Activated CD4-positive, alpha-beta T cell treated with anti-CD3 and anti-CD28 coated beads, Interleukin-2, amount 10 ng/mL, durations not matched to agents 24 days and 14 days (primary cell): ENCODE results near the gene PPP2R2C. TPM values are rescaled to one million over a fixed set of nuclear protein-coding genes. Genes with fewer than 3 reads are reported as not detected.

Experiments used
- DNase-seq: peaks from one replicate; pipeline ENCODE4 v3.0.0; 2022
- H3K27ac Mint-ChIP-seq: one replicate; pipeline ENCODE4 v1.8.0; 2022; ENCODE audit warnings: mild to moderate bottlenecking, mixed read lengths
- H3K27me3 Mint-ChIP-seq: one replicate; pipeline ENCODE4 v1.8.0; 2022; ENCODE audit warnings: mixed read lengths
- H3K36me3 Mint-ChIP-seq: one replicate; pipeline ENCODE4 v1.8.0; 2022; ENCODE audit warnings: low read depth, mild to moderate bottlenecking, mixed read lengths
- H3K4me1 Mint-ChIP-seq: one replicate; pipeline ENCODE4 v1.8.0; 2021; ENCODE audit warnings: mixed read lengths
- H3K4me3 Mint-ChIP-seq: one replicate; pipeline ENCODE4 v1.8.0; 2022; ENCODE audit warnings: mild to moderate bottlenecking, moderate library complexity, mixed read lengths
- H3K9me3 Mint-ChIP-seq: one replicate; pipeline ENCODE4 v1.8.0; 2021; ENCODE audit warnings: mixed read lengths
- intact Hi-C: fragments of 100-400 bp; cut with micrococcal nuclease; formaldehyde crosslinking; loops from one replicate; pipeline ENCODE4 v1.15.1; 2023
- total RNA-seq: library from RNA; stranded (reverse); gene quantifications from 2 replicates; pipeline ENCODE4 v1.2.3, GENCODE V29; 2022

Gene PPP2R2C
- total RNA-seq, 1 donor from 2014 or later, result not detected

- H3K4me3 Mint-ChIP-seq, result no peak overlapping the region
- H3K36me3 Mint-ChIP-seq, result no peaks in the 10 kb centered on the region
- DNase-seq, result no peak
- peaks cover 33% of the 10 kb centered on the region for H3K27me3 Mint-ChIP-seq
- H3K4me1 Mint-ChIP-seq, result no peaks in the 10 kb centered on the region
- H3K27ac Mint-ChIP-seq, result no peak overlapping the region
- intact Hi-C loops, result no loop called here
- H3K9me3 Mint-ChIP-seq, result no peaks in the 10 kb centered on the region
These were observed 4.0 kb downstream of the PPP2R2C start for GRCh38 chr4:6468376-6468775.

GRCh38 chr4:6467600-6467999 lies 4.8 kb downstream of the PPP2R2C start:
- Mint-ChIP-seq H3K9me3 (no peaks in the 10 kb centered on the region), H3K4me1 (no peaks in the 10 kb centered on the region), H3K36me3 (no peaks in the 10 kb centered on the region), H3K4me3 (no peak overlapping the region), H3K27ac (no peak overlapping the region), H3K27me3 (peaks cover 26% of the 10 kb centered on the region)
- no peak for DNase-seq
- intact Hi-C loops, result no loop called here

GRCh38 chr4:6466756-6467381 lies 5.5 kb downstream of the PPP2R2C start:
- peaks cover 28% of the 10 kb centered on the region for H3K27me3 Mint-ChIP-seq
- no peaks in the 10 kb centered on the region for H3K36me3 Mint-ChIP-seq
- H3K27ac Mint-ChIP-seq, result no peak overlapping the region
- H3K9me3 Mint-ChIP-seq, result no peaks in the 10 kb centered on the region
- DNase-seq, result no peak
- no peak overlapping the region for H3K4me3 Mint-ChIP-seq
- intact Hi-C loops, result no loop called here
- no peaks in the 10 kb centered on the region for H3K4me1 Mint-ChIP-seq

GRCh38 chr4:6465955-6466354 lies 6.5 kb downstream of the PPP2R2C start:
- no peak for DNase-seq
- Mint-ChIP-seq H3K36me3 (no peaks in the 10 kb centered on the region), H3K27me3 (peaks cover 26% of the 10 kb centered on the region), H3K4me3 (no peak overlapping the region), H3K4me1 (no peaks in the 10 kb centered on the region), H3K9me3 (no peaks in the 10 kb centered on the region), H3K27ac (no peak overlapping the region)
- intact Hi-C loops, result no loop called here

GRCh38 chr4:6464842-6465588 lies 7.4 kb downstream of the PPP2R2C start:
- Mint-ChIP-seq H3K27ac (no peak overlapping the region), H3K9me3 (no peaks in the 10 kb centered on the region), H3K36me3 (no peaks in the 10 kb centered on the region), H3K4me3 (no peak overlapping the region), H3K27me3 (peaks cover 24% of the 10 kb centered on the region), H3K4me1 (no peaks in the 10 kb centered on the region)
- no peak for DNase-seq
- intact Hi-C loops, result no loop called here

- Mint-ChIP-seq H3K27me3 (peaks cover 11% of the 10 kb centered on the region), H3K9me3 (no peaks in the 10 kb centered on the region), H3K36me3 (no peaks in the 10 kb centered on the region), H3K4me1 (no peaks in the 10 kb centered on the region), H3K27ac (no peak overlapping the region), H3K4me3 (no peak overlapping the region)
- DNase-seq, result no peak
- intact Hi-C loops, result no loop called here
These were observed 8.8 kb downstream of the PPP2R2C start for GRCh38 chr4:6463311-6464289.

GRCh38 chr4:6461301-6462165 lies 10.9 kb downstream of the PPP2R2C start:
- Mint-ChIP-seq H3K27me3 (peaks cover 4% of the 10 kb centered on the region), H3K9me3 (no peaks in the 10 kb centered on the region), H3K4me3 (no peak overlapping the region), H3K27ac (no peak overlapping the region), H3K36me3 (no peaks in the 10 kb centered on the region), H3K4me1 (no peaks in the 10 kb centered on the region)
- no peak for DNase-seq
- intact Hi-C loops, result no loop called here

GRCh38 chr4:6460876-6461275 lies 11.5 kb downstream of the PPP2R2C start:
- Mint-ChIP-seq H3K27me3 (peaks cover 4% of the 10 kb centered on the region), H3K36me3 (no peaks in the 10 kb centered on the region), H3K4me1 (no peaks in the 10 kb centered on the region), H3K9me3 (no peaks in the 10 kb centered on the region), H3K4me3 (no peak overlapping the region), H3K27ac (no peak overlapping the region)
- intact Hi-C loops, result no loop called here
- no peak for DNase-seq

- no peak overlapping the region for H3K4me3 Mint-ChIP-seq
- no peaks in the 10 kb centered on the region for H3K9me3 Mint-ChIP-seq
- H3K4me1 Mint-ChIP-seq, result no peaks in the 10 kb centered on the region
- H3K27me3 Mint-ChIP-seq, result peaks cover 4% of the 10 kb centered on the region
- no peak for DNase-seq
- intact Hi-C loops, result no loop called here
- no peak overlapping the region for H3K27ac Mint-ChIP-seq
- no peaks in the 10 kb centered on the region for H3K36me3 Mint-ChIP-seq
These were observed 13.9 kb downstream of the PPP2R2C start for GRCh38 chr4:6458528-6458927.

- DNase-seq, result no peak
- intact Hi-C loops, result no loop called here
These were observed 16.0 kb downstream of the PPP2R2C start for GRCh38 chr4:6456450-6456849.

GRCh38 chr4:6454112-6454910 lies 18.1 kb downstream of the PPP2R2C start:
- no peaks in the 10 kb centered on the region for H3K27me3 Mint-ChIP-seq
- H3K4me3 Mint-ChIP-seq, result no peak overlapping the region
- H3K4me1 Mint-ChIP-seq, result no peaks in the 10 kb centered on the region
- intact Hi-C loops, result no loop called here
- H3K36me3 Mint-ChIP-seq, result no peaks in the 10 kb centered on the region
- H3K27ac Mint-ChIP-seq, result no peak overlapping the region
- no peaks in the 10 kb centered on the region for H3K9me3 Mint-ChIP-seq
- DNase-seq, result no peak

More at GRCh38 chr4:6456450-6456849, 16.0 kb downstream of the PPP2R2C start:
- H3K4me1 Mint-ChIP-seq, result no peaks in the 10 kb centered on the region
- no peaks in the 10 kb centered on the region for H3K36me3 Mint-ChIP-seq
- peaks cover 2% of the 10 kb centered on the region for H3K27me3 Mint-ChIP-seq
- H3K4me3 Mint-ChIP-seq, result no peak overlapping the region
- H3K9me3 Mint-ChIP-seq, result no peaks in the 10 kb centered on the region
- no peak overlapping the region for H3K27ac Mint-ChIP-seq

- no peak overlapping the region for H3K4me3 Mint-ChIP-seq
- intact Hi-C loops, result no loop called here
- no peaks in the 10 kb centered on the region for H3K27me3 Mint-ChIP-seq
- no peak for DNase-seq
- H3K4me1 Mint-ChIP-seq, result no peaks in the 10 kb centered on the region
- H3K9me3 Mint-ChIP-seq, result no peaks in the 10 kb centered on the region
- no peak overlapping the region for H3K27ac Mint-ChIP-seq
- no peaks in the 10 kb centered on the region for H3K36me3 Mint-ChIP-seq
These were observed 18.8 kb downstream of the PPP2R2C start for GRCh38 chr4:6453688-6453990.
